ENCODE measurements around the gene LMCD1. TPM values are rescaled to one million over a fixed set of nuclear protein-coding genes. Genes with fewer than 3 reads are reported as not detected.

Gene LMCD1
- total and polyA plus RNA-seq, 8 donors = 67.0 to 86.4 (median 79.6) TPM

DNA sequence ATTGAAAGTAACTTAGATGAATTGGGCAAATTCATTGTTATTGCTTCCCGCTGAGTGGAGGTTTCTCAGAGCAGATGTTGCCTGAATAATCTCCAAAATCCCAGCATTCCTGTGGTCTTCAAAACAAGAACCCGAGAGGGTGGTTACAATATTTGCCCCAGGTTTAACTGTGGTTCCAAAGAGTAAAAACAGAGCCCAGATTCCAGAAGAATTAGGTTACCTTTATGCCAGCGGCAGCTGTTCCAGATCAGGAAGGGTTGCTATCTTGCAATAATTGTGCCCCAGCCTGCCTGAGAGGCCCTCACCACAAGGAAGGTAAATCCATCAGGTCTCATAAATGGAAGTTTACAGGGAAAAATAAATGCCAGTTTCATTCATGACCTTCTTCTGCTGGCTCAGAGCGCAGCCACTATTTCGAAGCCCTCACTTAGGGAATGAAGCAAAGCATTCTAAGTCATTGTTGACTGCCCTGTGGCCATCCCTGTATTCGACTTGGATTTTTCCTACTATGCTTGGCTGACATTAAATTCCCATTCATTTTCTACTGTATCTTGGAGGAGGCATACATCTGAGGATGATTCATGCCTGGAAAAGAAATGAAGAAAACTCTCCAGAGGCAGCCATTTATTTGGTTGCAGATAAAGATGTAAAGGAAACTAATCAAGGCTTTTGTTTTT lies 88.4 kb downstream of the LMCD1 start:
- Histone ChIP-seq H3K27ac (no peak overlapping the region), H3K36me3 (no peaks in the 10 kb centered on the region), H3K9me3 (no peaks in the 10 kb centered on the region), H3K27me3 (no peaks in the 10 kb centered on the region), H3K4me1 (no peaks in the 10 kb centered on the region), H3K4me3 (no peak overlapping the region)
- ATAC-seq = no peak
- intact Hi-C loops (cut with DNase I) = no loop called here
- TF ChIP-seq, protein P1, sequence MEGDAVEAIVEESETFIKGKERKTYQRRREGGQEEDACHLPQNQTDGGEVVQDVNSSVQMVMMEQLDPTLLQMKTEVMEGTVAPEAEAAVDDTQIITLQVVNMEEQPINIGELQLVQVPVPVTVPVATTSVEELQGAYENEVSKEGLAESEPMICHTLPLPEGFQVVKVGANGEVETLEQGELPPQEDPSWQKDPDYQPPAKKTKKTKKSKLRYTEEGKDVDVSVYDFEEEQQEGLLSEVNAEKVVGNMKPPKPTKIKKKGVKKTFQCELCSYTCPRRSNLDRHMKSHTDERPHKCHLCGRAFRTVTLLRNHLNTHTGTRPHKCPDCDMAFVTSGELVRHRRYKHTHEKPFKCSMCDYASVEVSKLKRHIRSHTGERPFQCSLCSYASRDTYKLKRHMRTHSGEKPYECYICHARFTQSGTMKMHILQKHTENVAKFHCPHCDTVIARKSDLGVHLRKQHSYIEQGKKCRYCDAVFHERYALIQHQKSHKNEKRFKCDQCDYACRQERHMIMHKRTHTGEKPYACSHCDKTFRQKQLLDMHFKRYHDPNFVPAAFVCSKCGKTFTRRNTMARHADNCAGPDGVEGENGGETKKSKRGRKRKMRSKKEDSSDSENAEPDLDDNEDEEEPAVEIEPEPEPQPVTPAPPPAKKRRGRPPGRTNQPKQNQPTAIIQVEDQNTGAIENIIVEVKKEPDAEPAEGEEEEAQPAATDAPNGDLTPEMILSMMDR (IDR thresholded peaks at IDR 0.05) = no peak
- DNase-seq = no peak

DNA sequence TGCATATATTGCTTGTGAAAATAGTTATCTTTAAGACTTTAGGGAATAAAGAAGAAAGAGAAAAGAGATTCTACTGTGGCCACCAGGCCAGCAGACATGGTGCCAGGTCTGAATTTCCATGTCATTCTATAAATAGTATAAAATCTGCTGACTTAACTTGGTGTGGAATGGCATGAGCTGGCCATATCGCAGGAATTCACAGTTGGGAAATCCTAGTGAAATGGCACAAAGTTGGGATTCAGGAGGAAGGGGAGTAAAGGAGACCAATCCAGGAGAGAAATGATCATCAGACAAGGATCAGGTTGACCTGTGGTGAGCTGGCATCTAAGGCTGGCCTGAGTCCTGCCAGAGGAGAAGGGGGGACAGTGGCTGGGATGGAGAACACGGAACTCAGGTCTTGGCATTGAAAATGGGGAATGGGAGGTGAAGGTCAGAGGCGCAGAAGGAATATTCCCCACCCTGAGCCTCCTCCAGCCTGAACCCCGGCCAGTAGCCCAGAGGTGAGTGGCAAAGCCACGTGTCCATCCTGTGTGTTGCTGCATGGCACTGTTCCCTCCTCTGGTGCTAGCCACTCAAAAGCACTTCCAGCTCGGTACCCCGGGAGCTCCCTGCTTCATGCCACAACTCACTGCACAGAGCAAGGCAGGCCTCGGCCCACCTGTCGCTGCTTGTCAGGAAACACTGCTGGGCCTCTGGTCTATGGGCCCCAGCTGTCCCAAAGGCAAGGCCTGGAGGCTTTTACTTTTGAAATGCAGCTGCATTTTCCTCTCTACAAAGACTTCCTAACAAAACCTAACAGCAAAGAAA lies 91.6 kb downstream of the LMCD1 start:
- H3K27ac ChIP-seq = no peak overlapping the region
- H3K9me3 ChIP-seq = no peaks in the 10 kb centered on the region
- no peaks in the 10 kb centered on the region for H3K36me3 ChIP-seq
- ATAC-seq = no peak
- TF ChIP-seq, protein P1 (IDR thresholded peaks at IDR 0.05) = no peak
- H3K27me3 ChIP-seq = no peaks in the 10 kb centered on the region
- intact Hi-C loops (cut with DNase I) = no loop called here
- DNase-seq = no peak
- H3K4me3 ChIP-seq = no peak overlapping the region
- no peaks in the 10 kb centered on the region for H3K4me1 ChIP-seq

DNA sequence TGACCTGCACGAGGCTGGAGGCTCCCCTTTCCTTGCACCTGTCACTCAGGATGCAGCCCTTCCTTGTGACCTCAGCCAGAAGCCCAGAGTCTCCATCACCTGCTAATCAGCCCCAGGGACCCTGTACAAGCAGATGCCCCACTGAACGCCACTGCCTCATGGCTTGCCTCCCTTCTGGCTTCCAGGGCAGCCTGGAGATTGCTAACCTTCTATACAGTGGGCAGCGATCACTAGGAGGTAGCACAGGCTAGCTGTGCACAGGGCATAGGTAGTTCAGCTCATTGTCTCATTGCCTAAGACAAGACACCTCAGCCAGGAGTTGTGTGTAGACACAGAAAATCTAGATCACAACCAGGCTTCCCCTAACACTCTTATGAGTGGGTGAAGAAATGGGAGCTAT lies 93.6 kb downstream of the LMCD1 start:
- no peak for ATAC-seq
- Histone ChIP-seq H3K9me3 (no peaks in the 10 kb centered on the region), H3K4me3 (no peak overlapping the region), H3K36me3 (no peaks in the 10 kb centered on the region), H3K27ac (no peak overlapping the region), H3K27me3 (no peaks in the 10 kb centered on the region), H3K4me1 (no peaks in the 10 kb centered on the region)
- TF ChIP-seq, protein P1 (IDR thresholded peaks at IDR 0.05) = no peak
- intact Hi-C loops (cut with DNase I) = no loop called here
- DNase-seq = no peak

DNA sequence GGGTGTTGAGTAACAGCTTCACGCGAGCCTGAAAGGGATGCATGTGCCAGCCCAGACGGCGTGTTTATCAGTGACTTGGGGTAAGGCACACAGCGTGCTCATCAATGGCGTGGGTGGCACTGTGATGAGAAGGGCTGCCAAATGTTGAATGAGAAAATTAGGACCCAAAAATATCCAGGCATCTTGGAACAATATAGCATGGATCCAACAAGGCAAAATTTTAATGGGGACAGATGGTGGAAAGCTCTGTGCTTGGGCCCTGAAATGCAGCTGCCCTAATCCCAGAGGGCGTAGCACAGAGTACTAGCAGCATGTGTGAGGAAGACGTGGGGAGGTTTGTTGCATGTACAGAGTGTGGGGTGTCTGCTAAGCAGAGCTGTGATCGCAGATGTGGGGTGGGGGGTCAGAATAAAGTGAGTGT lies 94.1 kb downstream of the LMCD1 start:
- H3K9me3 ChIP-seq = no peaks in the 10 kb centered on the region
- H3K27ac ChIP-seq = no peak overlapping the region
- H3K4me1 ChIP-seq = no peaks in the 10 kb centered on the region
- TF ChIP-seq, protein P1 (IDR thresholded peaks at IDR 0.05) = no peak
- no peak for DNase-seq
- H3K4me3 ChIP-seq = no peak overlapping the region
- no peak for ATAC-seq
- H3K27me3 ChIP-seq = no peaks in the 10 kb centered on the region
- intact Hi-C loops (cut with DNase I) = no loop called here
- H3K36me3 ChIP-seq = no peaks in the 10 kb centered on the region
